Subcutaneous adipose tissue (tissue), 4 donors: Measurements from ENCODE around the gene KCNIP1. TPM values are rescaled to one million over a fixed set of nuclear protein-coding genes. Genes with fewer than 3 reads are reported as not detected.

ENCODE experiments used
- CTCF ChIP-seq: fragments of 450-650 bp; IDR thresholded peaks from one replicate; pipeline ENCODE4 v1.5.1; 2016; ENCODE audit warnings: low read depth, mild to moderate bottlenecking, control low read depth, antibody characterized with exemption, moderate library complexity
- total RNA-seq, 4 donors: library from RNA; depleted of rRNA; stranded (reverse); fragments of >200 nt; gene quantifications; one replicate each; pipeline ENCODE4 v1.1.0, GENCODE V29; 2016

KCNIP1 gene
- total RNA-seq, 4 donors from 2014 or later = 6.4 TPM; not detected in 3

GRCh38 chr5:170612256-170612678 is 108.4 kb downstream of the KCNIP1 start:
- no peak for TF ChIP-seq CTCF

GRCh38 chr5:170614065-170614490 is 110.3 kb downstream of the KCNIP1 start:
- no peak for TF ChIP-seq CTCF

GRCh38 chr5:170614720-170615119 is 110.9 kb downstream of the KCNIP1 start:
- TF ChIP-seq CTCF = no peak

- no peak for TF ChIP-seq CTCF
Observed at GRCh38 chr5:170617533-170618490, 114.0 kb downstream of the KCNIP1 start.

- no peak for TF ChIP-seq CTCF
Observed at GRCh38 chr5:170619869-170620268, 116.0 kb downstream of the KCNIP1 start.

GRCh38 chr5:170622933-170623332 is 119.1 kb downstream of the KCNIP1 start:
- TF ChIP-seq CTCF = no peak

- TF ChIP-seq CTCF = no peak
Observed at GRCh38 chr5:170623576-170624181, 119.9 kb downstream of the KCNIP1 start.
